HG02943 (cell line): Measurements from ENCODE around the gene MAGI1.
"Not testable (repeated sequence)": the region's sequence is repeated elsewhere in the genome, so short reads cannot be mapped to it uniquely, and the experiment has no call there.

Source experiments
- ATAC-seq: cut with Tn5 transposase; IDR thresholded peaks from one replicate; pipeline ENCODE4 v1.9.1; 2021; ENCODE audit warnings: mild to moderate bottlenecking, low read depth, moderate library complexity; ENCODE audit not compliant: unreplicated experiment

MAGI1 gene

GRCh38 chr3:65559643-65560042, 479.1 kb downstream of the MAGI1 start:
- ATAC-seq: no peak

- ATAC-seq: no peak
Measured at GRCh38 chr3:65558826-65559225, 479.9 kb downstream of the MAGI1 start.

- no peak for ATAC-seq
Measured at GRCh38 chr3:65557899-65558564, 480.7 kb downstream of the MAGI1 start.

GRCh38 chr3:65556934-65557577, 481.7 kb downstream of the MAGI1 start:
- ATAC-seq: no peak

DNA sequence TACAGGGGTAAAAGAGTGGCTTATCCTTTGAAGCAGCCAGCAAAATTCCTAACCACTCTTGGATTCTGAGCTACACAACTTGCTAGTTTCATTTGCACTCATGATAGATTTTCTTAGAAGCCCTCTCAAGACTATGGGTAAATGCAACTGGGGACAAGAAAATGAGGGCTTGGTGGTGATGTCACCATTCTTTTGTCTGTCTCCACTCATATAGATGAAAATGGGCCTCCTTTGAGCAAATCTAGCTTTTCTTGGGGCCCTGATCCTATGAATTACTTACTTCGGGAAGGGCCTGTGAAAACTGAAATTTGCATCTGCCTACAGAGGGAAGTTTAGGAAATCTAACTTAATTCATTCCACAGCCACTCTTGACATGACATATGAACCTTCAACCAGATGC, 486.3 kb downstream of the MAGI1 start:
- ATAC-seq: no peak

- ATAC-seq: no peak
Measured at GRCh38 chr3:65551945-65552344, 486.8 kb downstream of the MAGI1 start.

- ATAC-seq: no peak
Measured at GRCh38 chr3:65550137-65550536, 488.6 kb downstream of the MAGI1 start.

DNA sequence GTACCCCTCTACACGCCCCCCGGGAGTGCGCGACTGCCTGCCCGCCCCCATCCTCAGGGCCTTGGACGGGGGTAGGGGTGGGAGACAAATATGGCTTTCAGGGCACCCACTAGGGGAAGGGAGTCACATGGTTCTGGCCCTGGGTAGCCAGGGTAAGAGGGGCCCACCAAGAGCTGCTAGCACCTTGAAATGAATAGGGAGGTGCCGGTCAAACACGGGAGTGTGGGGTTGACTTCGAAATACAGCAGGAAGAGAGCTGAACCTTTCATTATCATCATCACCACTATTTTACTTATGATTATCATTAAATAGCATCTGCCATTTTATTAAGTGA, 489.1 kb downstream of the MAGI1 start:
- no peak for ATAC-seq

DNA sequence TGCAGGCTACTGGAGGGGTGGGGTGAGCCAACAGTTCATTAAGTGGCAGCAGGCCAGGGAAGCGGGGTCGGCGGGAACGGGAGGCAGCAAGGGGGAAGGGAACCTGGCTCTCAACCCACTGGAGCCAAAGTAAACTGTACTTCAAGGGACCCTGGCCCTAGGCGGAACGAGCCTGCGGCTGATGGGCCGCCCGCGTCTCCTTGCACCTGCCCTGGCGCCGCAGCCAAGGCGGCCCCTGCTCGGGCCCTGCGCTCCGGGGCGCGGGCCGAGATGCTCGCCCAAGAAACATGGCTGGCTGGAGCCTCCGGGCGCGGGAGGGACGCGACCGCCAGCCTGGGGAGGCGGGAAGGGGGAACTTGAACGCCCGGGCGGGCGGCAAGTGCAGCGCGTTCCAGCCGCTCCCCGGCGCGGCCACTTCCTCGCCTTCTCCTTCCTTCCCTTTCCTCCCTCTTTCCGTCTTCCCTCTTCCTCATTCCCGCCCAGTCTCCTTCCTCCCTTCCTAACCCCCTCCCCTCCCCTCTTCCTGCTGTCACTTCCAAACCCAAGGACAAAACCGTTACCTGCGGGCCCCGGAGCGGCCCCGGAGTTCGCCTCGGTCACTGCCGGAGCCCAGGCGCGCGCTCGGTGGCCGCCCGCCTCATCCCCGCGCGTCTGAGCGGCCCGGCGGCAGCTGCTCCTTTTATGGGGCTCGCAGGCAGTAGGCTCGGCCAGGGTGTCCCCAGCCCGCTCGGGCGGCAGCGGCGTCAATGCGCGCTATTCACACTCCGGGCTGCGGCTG, 489.7 kb downstream of the MAGI1 start:
- ATAC-seq: no peak

DNA sequence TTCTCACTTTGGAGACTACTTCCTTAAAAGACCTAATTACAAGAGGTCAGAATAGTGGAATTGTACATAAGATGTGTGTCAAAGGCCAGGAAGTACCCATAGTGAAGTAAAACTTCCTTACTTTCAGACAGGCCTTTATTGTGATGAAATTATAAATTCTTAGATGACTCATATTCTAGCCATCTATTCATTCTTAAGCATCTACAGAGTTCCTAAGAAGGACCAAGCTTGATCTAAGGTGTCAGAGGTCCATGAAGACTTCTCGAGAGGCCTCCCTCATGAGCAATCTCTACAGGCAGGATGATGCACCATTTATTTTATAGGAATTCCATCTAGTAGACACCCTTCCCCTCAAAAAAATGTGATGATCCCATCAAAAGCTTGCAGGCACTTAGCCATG, 493.3 kb downstream of the MAGI1 start:
- no peak for ATAC-seq

DNA sequence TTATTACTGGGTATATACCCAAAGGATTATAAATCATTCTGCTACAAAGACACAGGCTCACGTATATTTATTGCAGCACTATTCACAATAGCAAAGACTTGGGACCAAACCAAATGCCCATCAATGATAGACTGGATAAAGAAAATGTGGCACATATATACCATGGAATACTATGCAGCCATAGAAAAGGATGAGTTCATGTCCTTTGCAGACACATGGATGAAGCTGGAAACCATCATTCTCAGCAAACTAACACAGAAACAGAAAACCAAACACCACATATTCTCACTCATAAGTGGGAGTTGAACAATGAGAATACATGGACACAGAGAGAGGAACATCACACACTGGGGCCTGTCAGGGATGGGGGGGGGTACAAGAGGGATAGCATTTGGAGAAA, 495.3 kb downstream of the MAGI1 start:
- not testable (repeated sequence) for ATAC-seq

DNA sequence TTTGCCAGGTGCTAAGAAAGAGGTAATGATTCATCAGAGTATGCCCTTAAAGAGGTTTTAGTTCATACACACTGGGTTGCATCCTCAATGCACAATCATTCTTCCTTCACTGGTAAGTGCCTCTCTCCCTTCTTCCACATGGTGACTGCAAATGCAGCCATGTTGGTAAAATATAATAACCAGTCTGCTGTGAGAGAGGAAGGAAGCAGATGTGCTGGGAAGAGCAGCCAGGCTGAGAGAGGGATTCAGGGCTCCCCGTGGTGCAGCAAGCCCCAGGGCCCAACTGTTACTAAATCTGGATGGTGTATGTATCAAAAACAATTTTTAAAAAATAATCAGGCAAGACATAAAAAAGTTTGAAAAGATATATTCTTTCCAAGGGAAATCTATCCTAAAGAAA, 498.1 kb downstream of the MAGI1 start:
- no peak for ATAC-seq

DNA sequence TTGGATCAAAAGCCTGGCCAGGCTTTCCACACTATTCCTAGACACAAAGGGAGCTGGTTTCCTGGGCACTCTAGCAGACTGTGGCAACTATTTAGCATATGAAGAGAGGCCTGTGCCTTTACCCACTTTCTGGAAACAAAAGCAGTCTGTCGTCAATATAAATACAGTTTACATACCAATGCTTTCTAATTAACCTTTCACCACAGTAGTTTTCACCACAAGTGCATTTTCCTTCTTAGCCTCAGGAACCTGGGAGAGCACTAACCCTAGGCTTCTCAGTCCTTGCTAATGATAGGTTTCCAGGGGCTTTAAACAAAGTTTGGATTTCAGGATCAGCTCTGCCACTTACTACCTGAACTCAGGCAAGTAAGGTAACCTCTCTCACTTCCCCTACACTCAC, 499.1 kb downstream of the MAGI1 start:
- ATAC-seq: no peak

DNA sequence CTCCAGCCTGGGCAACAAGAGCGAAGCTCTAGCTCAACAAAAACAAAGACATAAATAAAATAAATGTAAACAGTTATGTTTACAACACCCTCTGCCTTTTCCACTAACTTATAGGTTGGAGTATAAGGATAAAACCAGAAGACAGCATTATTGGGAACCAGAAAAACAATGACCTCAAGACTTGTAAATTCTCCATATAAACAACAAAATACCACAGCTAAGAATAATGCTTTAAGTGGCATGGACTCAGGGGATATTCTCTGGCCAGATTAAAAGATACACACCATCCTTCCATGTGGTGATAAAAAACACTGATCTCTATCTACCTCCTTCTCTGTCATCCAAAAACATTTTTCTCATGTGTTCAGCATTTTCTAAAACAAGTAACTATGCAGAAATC, 500.6 kb downstream of the MAGI1 start:
- ATAC-seq: no peak

- ATAC-seq: no peak
Measured at GRCh38 chr3:65537109-65537508, 501.6 kb downstream of the MAGI1 start.

DNA sequence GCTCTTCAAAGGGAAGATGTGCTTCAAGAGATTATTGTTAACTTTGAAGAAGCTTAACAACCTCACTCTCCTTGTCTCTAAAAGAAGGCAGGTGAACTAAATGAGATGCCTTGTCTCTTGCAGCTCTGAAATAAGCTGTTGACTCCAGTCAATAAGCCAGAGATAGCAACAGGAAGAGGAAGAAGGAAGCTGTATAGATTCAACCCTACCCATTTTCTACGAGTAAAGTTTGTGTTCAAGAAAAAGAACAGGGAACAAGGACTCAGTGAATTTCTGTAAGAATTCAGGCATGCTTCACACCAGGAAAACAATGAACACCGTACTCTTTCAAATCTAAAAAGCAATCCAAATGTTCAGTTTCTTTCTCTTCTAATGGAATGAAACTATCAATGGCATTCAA, 503.5 kb downstream of the MAGI1 start:
- ATAC-seq: no peak

GRCh38 chr3:65534805-65535204, 503.9 kb downstream of the MAGI1 start:
- ATAC-seq: no peak

- no peak for ATAC-seq
Measured at GRCh38 chr3:65532749-65533148, 506.0 kb downstream of the MAGI1 start.

- no peak for ATAC-seq
Measured at GRCh38 chr3:65532215-65532614, 506.5 kb downstream of the MAGI1 start.

- ATAC-seq: no peak
Measured at GRCh38 chr3:65531499-65531898, 507.2 kb downstream of the MAGI1 start.

DNA sequence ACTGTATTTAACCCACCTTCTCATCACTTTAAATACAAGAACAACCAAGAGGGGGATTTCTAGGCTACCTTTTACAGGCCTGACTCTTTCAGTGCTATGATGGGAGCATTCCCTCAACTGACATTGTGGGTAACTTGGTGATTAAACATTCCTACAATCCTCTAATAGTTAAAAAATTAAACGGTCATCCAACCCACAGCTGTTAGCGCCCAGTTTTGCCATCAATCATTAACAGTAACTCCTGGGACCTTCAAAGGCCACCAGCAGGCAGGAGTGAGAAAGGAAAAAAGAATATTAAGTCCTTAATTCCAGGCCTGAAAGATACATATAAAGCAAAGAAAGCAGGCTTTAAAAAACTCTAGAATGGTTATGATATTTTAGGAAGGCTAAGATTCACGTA, 512.1 kb downstream of the MAGI1 start:
- no peak for ATAC-seq

GRCh38 chr3:65524584-65524983, 514.1 kb downstream of the MAGI1 start:
- no peak for ATAC-seq
